HG03520 (cell line): ENCODE data around the gene PSPN.
A peak's percentile ranks its signal among the peaks of the same experiment; 100 is the strongest.
"Not testable (repeated sequence)": the region's sequence is repeated elsewhere in the genome, so short reads cannot be mapped to it uniquely, and the experiment has no call there.

Experiments
- ATAC-seq: cut with Tn5 transposase; IDR thresholded peaks from one replicate; pipeline ENCODE4 v1.9.1; 2021; ENCODE audit warnings: mild to moderate bottlenecking, moderate library complexity; ENCODE audit not compliant: unreplicated experiment

PSPN gene

GRCh38 chr19:6373813-6374108 lies 2.0 kb downstream of the PSPN start:
- ATAC-seq = no peak

GRCh38 chr19:6373096-6373812 lies 2.5 kb downstream of the PSPN start:
- peak; percentile 54 for ATAC-seq

DNA sequence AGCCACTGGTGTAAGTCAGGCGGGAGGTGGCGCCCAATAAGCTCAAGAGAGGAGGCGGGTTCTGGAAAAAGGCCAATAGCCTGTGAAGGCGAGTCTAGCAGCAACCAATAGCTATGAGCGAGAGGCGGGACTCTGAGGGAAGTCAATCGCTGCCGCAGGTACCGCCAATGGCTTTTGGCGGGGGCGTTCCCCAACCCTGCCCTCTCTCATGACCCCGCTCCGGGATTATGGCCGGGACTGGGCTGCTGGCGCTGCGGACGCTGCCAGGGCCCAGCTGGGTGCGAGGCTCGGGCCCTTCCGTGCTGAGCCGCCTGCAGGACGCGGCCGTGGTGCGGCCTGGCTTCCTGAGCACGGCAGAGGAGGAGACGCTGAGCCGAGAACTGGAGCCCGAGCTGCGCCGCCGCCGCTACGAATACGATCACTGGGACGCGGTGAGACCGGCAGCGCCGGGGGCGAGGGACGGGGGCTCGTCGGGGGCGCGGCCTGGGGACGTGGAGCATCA lies 3.1 kb downstream of the PSPN start, which contains the start of gene ALKBH7:
TSS of gene ALKBH7 (plus strand) at position 201 of the 502 bp plus-strand sequence. CDS start at position 228, 27 bp downstream.
- peak; percentile 66 for ATAC-seq

GRCh38 chr19:6364353-6364752 lies 11.4 kb downstream of the PSPN start:
- no peak for ATAC-seq

DNA sequence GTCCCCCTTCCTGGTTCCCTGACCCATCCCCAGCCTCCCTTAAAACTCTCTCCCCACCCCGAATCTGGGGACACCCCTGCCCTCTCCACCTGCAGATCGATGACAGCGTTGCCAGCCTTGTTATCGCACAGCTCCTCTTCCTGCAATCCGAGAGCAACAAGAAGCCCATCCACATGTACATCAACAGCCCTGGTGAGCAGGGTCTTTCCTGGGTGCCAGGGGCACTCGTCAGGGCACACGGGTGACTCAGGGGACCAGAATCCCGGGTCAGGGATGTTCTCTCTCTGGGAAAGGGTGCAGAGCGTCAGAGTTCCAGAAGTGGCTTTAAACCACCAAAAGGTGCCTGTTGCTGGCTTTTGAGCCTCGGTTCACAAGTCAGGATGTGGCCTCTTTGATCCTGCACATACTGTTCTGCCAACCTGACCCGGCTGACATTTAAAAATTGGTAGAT lies 13.4 kb downstream of the PSPN start:
- no peak for ATAC-seq

DNA sequence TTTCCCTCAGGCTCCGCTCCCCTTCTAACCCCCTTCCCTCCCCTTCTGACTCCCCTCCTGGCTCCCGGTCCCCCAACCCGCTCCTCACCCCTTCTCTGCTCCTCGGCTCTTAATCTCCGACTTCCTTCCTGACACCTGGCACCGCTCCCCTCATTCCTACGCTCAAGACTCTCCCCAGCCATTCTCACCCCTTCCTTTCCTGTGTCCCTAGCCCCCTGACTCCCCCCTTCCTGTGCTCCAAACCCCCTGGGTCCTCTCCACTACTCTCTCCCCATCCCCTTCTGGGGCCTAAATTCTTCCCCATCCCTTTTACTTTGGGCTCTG lies 13.7 kb downstream of the PSPN start:
- ATAC-seq = no peak

GRCh38 chr19:6360857-6361216 lies 14.9 kb downstream of the PSPN start:
- ATAC-seq = not testable (repeated sequence)

- not testable (repeated sequence) for ATAC-seq
Measured at GRCh38 chr19:6360445-6360844, 15.3 kb downstream of the PSPN start.

DNA sequence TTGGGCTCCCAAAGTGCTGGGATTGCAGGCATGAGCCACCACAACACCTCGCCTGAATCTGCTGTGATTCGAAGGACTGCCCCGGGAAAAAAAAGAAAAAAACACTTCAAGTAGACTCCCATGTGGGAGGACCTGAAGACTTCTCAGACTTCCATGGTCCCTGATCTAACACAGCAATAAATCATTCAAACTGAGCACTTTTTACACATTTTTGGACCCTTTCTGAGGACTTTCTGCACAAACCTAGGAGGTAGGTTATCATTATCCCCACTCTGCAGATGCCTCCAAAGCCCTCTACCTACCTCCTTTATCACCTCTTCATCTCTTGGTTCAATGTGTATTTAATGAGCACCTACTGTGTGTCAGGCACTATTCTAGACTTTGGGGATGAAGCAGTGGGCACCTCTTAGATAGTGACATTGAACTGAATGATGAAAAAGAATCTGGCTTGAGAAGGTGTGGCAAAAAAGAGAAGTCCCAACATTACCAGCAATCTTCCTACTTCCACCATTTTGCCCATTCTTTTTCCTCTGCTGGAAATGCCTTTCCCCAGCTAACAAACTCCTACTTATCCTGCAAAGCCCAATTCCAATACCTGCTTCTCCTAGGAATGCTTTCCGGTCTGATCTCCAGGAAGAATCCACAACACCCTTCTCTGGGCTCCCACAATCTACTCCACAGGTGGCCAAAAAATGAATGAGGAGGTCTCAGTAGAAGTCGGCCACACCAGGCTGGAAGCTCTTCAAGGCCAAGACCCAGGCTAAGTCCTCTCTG lies 16.0 kb downstream of the PSPN start:
- no peak for ATAC-seq

DNA sequence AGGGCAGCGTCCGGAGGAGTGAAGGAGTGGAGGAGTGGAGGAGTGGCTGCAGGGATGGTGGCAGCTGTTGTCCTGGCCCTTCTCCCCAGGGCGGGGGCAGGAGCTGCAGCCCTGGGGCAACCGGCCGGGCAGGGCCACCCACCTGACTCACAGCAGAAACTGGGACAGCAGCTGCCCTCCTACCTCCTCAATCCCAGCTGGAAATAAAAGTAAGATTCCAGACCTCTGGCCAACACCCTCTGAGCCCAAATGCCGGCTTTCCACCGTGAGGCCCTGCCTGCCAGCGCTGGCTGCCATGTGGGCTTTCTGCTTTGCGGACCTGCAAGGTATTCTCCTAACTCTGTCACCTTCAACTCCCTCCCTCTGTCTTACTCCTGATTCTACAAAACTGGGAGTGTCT lies 17.7 kb downstream of the PSPN start:
- ATAC-seq = no peak

DNA sequence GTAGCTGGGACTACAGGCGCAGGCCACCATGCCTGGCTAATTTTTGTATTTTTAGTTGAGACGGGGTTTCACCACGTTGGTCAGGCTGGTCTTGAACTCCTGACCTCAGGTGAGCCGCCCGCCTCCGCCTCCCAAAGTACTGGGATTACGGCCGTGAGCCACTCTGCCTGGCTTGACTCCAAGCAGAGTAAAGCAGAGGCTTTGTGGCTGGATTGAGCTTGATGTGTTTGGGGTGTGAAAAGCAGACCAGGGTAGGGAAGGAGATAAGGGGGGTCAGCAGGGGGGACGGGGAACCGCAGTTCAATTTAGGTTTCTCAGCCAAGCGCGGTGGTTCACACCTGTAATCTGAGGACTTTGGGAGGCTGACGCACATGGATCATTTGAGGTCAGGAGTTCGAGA lies 18.6 kb downstream of the PSPN start:
- no peak for ATAC-seq

- ATAC-seq = not testable (repeated sequence)
Measured at GRCh38 chr19:6355321-6356040, 20.3 kb downstream of the PSPN start.

GRCh38 chr19:6354098-6354674 lies 21.5 kb downstream of the PSPN start:
- no peak for ATAC-seq

DNA sequence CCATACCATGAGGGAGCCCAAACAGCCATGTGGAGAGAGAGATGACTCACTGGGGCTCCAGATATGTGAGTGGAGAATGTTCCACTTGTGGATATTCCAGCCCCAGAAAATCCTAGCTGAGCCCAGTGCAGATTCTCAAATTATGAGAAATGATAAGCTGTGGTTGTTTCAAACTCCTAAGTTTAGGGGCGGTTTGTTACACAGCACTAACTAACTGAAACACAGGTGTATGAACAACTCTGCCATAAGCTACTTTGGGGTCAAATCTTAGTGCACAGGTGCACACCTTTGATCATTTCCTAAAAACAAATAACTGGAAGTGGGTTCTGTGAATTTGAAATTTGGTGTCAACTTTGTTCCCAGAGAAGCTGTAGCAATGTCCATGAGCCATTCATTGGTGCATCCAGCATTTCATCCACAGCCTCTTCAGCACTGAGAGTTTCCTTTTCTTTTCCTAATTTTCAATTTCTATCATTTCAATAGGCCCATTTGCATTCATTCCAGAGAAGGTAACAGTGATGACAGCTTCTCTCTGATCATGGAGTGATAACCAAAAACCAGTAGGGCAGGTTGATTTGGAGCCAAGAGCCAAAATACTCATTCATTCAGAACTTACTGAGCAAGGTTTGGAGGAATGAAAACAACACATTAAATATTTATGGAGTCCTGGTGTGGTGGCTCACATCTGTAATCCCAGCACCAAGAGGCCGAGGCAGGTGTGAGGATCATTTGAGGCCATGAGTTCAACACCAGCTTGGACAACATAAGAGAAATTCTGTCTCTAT lies 23.2 kb downstream of the PSPN start:
- ATAC-seq = no peak

DNA sequence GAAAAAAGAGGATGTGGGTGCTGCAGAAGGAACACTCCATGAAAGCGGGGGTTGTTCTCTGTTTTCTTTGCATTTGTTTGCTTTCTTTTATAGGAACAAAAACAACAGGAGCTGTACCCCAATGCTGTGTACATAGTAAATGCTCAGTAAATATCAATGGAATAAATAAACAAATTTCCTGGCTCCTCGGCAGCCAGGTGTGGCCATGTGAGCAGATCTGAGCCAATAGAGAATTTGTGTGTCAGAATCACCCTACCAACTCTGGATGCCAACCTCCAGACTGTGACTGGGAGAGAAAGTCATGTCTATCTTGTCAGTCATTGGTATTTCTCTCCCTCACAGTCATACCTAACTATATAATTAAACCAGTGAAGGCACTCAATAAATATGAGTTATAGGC lies 25.0 kb downstream of the PSPN start:
- ATAC-seq = no peak

GRCh38 chr19:6349271-6349670 lies 26.5 kb downstream of the PSPN start:
- not testable (repeated sequence) for ATAC-seq

DNA sequence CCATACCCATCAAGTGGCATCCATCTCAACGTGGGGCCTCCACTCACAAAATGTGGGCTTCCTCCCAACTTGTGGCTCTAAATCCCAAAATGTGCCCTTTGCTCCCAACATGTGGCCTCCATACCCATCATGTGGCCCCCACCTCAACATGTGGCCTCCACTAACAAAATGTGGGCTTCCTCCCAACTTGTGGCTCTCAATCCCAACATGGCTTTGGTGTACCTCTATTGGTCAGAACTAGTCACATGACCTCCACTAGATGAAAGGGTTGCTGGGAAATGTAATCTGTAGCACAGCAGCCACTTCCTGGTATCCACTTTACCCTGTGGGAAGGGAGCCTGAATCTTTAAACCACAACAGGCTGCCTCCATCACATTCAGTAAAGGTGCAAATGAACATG lies 32.3 kb downstream of the PSPN start:
- ATAC-seq = no peak

GRCh38 chr19:6340493-6341201 lies 35.1 kb downstream of the PSPN start:
- no peak for ATAC-seq

- no peak for ATAC-seq
Measured at GRCh38 chr19:6334490-6335285, 41.0 kb downstream of the PSPN start.
